ENCODE results near the gene BUB1B.

BUB1B gene

GRCh38 chr15:40192942-40193341, 32.1 kb downstream of the BUB1B start:
- Histone ChIP-seq H3K9me3 (ENCODE audit: control insufficient read depth, insufficient read depth, low read length) (no peaks in the 10 kb centered on the region), H4K20me1 (ENCODE audit: control insufficient read depth, insufficient read depth, low read depth, low read length) (0 out of 2 replicates have a peak, but pooled peaks cover 3% of the 10 kb centered on the region), H3K9me2 (replicated peaks; ENCODE audit: control insufficient read depth, low read length) (no peaks in the 10 kb centered on the region), H3K79me2 (ENCODE audit: control insufficient read depth, low read length) (peaks cover 82% of the 10 kb centered on the region), H3K4me2 (ENCODE audit: low read length) (no peak overlapping the region), H3K4me3 (ENCODE audit: low read length) (no peak overlapping the region), H3K27ac (ENCODE audit: low read depth, low read length) (no peak overlapping the region), H3K36me3 (ENCODE audit: control insufficient read depth, low read length) (peaks cover 96% of the 10 kb centered on the region), H3F3A (ENCODE audit: control insufficient read depth, insufficient read depth) (peaks cover 8% of the 10 kb centered on the region; the same call in 1 of the 2 replicates), H3K4me1 (ENCODE audit: control insufficient read depth, low read length) (peaks cover 21% of the 10 kb centered on the region), H3K27me3 (ENCODE audit: control insufficient read depth, low read length) (no peaks in the 10 kb centered on the region)
- TF ChIP-seq, protein P1, sequence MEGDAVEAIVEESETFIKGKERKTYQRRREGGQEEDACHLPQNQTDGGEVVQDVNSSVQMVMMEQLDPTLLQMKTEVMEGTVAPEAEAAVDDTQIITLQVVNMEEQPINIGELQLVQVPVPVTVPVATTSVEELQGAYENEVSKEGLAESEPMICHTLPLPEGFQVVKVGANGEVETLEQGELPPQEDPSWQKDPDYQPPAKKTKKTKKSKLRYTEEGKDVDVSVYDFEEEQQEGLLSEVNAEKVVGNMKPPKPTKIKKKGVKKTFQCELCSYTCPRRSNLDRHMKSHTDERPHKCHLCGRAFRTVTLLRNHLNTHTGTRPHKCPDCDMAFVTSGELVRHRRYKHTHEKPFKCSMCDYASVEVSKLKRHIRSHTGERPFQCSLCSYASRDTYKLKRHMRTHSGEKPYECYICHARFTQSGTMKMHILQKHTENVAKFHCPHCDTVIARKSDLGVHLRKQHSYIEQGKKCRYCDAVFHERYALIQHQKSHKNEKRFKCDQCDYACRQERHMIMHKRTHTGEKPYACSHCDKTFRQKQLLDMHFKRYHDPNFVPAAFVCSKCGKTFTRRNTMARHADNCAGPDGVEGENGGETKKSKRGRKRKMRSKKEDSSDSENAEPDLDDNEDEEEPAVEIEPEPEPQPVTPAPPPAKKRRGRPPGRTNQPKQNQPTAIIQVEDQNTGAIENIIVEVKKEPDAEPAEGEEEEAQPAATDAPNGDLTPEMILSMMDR (IDR thresholded peaks at IDR 0.05; ENCODE audit: low read depth, low read length, poor library complexity, severe bottlenecking), result no peak
- TF ChIP-seq EZH2phosphoT487 (IDR thresholded peaks at IDR 0.05; ENCODE audit: borderline replicate concordance, low read length), result no peak

GRCh38 chr15:40197434-40197833, 36.6 kb downstream of the BUB1B start:
- TF ChIP-seq EZH2phosphoT487 (IDR thresholded peaks at IDR 0.05; ENCODE audit: borderline replicate concordance, low read length), result no peak
- H3K36me3 ChIP-seq (ENCODE audit: control insufficient read depth, low read length), result peaks cover 91% of the 10 kb centered on the region
- H3K27ac ChIP-seq (ENCODE audit: low read depth, low read length), result no peak overlapping the region
- no peaks in the 10 kb centered on the region for H3K27me3 ChIP-seq (ENCODE audit: control insufficient read depth, low read length)
- H3K9me2 ChIP-seq (replicated peaks; ENCODE audit: control insufficient read depth, low read length), result no peaks in the 10 kb centered on the region
- no peaks in the 10 kb centered on the region for H4K20me1 ChIP-seq (ENCODE audit: control insufficient read depth, insufficient read depth, low read depth, low read length)
- H3F3A ChIP-seq (ENCODE audit: control insufficient read depth, insufficient read depth), result peaks cover 18% of the 10 kb centered on the region; the same call in 1 of the 2 replicates
- H3K4me1 ChIP-seq (ENCODE audit: control insufficient read depth, low read length), result peaks cover 16% of the 10 kb centered on the region
- H3K4me2 ChIP-seq (ENCODE audit: low read length), result no peak overlapping the region
- peaks cover 49% of the 10 kb centered on the region for H3K79me2 ChIP-seq (ENCODE audit: control insufficient read depth, low read length)
- no peaks in the 10 kb centered on the region for H3K9me3 ChIP-seq (ENCODE audit: control insufficient read depth, insufficient read depth, low read length)
- H3K4me3 ChIP-seq (ENCODE audit: low read length), result no peak overlapping the region

DNA sequence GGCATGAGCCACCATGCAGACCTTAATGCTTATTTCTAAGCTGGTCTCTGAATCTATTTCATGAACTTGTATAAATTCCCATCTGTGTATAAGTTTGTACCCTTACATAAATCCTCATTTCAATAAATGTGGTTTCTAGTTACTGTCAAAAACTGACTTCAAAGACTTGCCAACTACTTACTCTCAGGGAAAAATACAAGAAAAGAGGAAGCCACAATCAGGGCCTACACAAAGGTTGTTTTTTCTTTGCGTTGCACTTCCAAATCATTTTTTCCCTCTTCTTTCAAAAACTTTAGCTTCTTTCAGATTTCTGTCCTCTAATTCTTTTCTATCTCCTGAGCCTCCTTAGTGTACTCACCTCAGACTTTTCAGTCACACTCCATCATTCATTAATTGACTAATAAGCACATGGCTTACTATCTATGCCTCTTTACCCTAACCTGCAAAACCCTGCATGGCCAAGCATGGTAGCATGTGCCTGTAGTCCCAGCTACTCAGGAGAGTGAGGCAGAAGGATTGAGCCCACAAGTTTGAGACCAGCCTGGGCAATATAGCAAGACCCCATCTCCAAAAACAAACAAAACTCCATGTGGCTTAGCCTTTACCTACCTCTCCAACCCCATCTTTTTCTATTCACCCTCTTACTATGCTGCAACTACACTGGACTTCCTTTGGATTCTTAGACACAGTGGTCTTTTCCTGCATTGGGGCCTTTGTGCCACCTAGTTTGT, 37.7 kb downstream of the BUB1B start:
- H3K9me2 ChIP-seq (replicated peaks; ENCODE audit: control insufficient read depth, low read length), result no peaks in the 10 kb centered on the region
- H3K36me3 ChIP-seq (ENCODE audit: control insufficient read depth, low read length), result peaks cover 91% of the 10 kb centered on the region
- no peaks in the 10 kb centered on the region for H4K20me1 ChIP-seq (ENCODE audit: control insufficient read depth, insufficient read depth, low read depth, low read length)
- no peak overlapping the region for H3K4me2 ChIP-seq (ENCODE audit: low read length)
- TF ChIP-seq EZH2phosphoT487 (IDR thresholded peaks at IDR 0.05; ENCODE audit: borderline replicate concordance, low read length), result no peak
- TF ChIP-seq, protein P1 (IDR thresholded peaks at IDR 0.05; ENCODE audit: low read depth, low read length, poor library complexity, severe bottlenecking), result no peak
- peaks cover 16% of the 10 kb centered on the region; the same call in 1 of the 2 replicates for H3F3A ChIP-seq (ENCODE audit: control insufficient read depth, insufficient read depth)
- no peaks in the 10 kb centered on the region for H3K27me3 ChIP-seq (ENCODE audit: control insufficient read depth, low read length)
- H3K9me3 ChIP-seq (ENCODE audit: control insufficient read depth, insufficient read depth, low read length), result no peaks in the 10 kb centered on the region
- peaks cover 7% of the 10 kb centered on the region for H3K4me1 ChIP-seq (ENCODE audit: control insufficient read depth, low read length)
- no peak overlapping the region for H3K27ac ChIP-seq (ENCODE audit: low read depth, low read length)
- H3K79me2 ChIP-seq (ENCODE audit: control insufficient read depth, low read length), result peaks cover 38% of the 10 kb centered on the region
- H3K4me3 ChIP-seq (ENCODE audit: low read length), result no peak overlapping the region

DNA sequence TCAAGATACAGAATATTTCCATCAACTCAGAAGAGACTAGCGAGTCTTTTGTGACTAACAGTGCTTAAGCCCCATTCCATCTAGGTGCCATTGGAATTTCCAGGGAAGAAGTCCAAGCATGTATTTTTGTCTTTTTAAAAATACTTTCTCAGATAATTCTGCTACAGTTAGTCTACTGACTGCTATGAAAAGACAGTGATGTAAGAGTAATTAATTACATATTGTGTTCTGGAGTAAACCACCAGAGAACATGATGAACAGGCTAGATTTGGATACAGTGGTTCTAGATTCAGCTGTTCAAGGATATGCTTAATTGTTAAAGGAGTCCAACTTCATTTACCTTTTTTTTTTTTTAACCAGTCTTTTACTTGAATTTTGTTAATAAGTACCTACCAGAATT, 43.2 kb downstream of the BUB1B start:
- H3K9me2 ChIP-seq (replicated peaks; ENCODE audit: control insufficient read depth, low read length), result no peaks in the 10 kb centered on the region
- no peak overlapping the region for H3K4me2 ChIP-seq (ENCODE audit: low read length)
- peaks cover 85% of the 10 kb centered on the region for H3K36me3 ChIP-seq (ENCODE audit: control insufficient read depth, low read length)
- TF ChIP-seq, protein P1 (IDR thresholded peaks at IDR 0.05; ENCODE audit: low read depth, low read length, poor library complexity, severe bottlenecking), result no peak
- TF ChIP-seq EZH2phosphoT487 (IDR thresholded peaks at IDR 0.05; ENCODE audit: borderline replicate concordance, low read length), result no peak
- H4K20me1 ChIP-seq (ENCODE audit: control insufficient read depth, insufficient read depth, low read depth, low read length), result no peaks in the 10 kb centered on the region
- no peaks in the 10 kb centered on the region for H3K9me3 ChIP-seq (ENCODE audit: control insufficient read depth, insufficient read depth, low read length)
- peaks cover 19% of the 10 kb centered on the region for H3F3A ChIP-seq (ENCODE audit: control insufficient read depth, insufficient read depth)
- H3K27ac ChIP-seq (ENCODE audit: low read depth, low read length), result no peak overlapping the region
- no peaks in the 10 kb centered on the region for H3K27me3 ChIP-seq (ENCODE audit: control insufficient read depth, low read length)
- H3K4me1 ChIP-seq (ENCODE audit: control insufficient read depth, low read length), result 0 out of 2 replicates have a peak, but pooled peaks cover 3% of the 10 kb centered on the region
- H3K79me2 ChIP-seq (ENCODE audit: control insufficient read depth, low read length), result peaks cover 3% of the 10 kb centered on the region; the same call in 1 of the 2 replicates
- H3K4me3 ChIP-seq (ENCODE audit: low read length), result no peak overlapping the region

Measured in DOHH2 (cell line).